COLO668 (cell line): ENCODE results near the gene ABCA13.

ENCODE experiments used
- DNase-seq: peaks from one replicate; lab custom pipeline; 2025; ENCODE audit not compliant: unreplicated experiment; lab: John Stamatoyannopoulos, UW

Gene ABCA13

GRCh38 chr7:48225101-48225500 lies 53.8 kb downstream of the ABCA13 start:
- no peak for DNase-seq

- DNase-seq: no peak
Observed at GRCh38 chr7:48237354-48237753, 66.1 kb downstream of the ABCA13 start.

- DNase-seq: no peak
Observed at GRCh38 chr7:48242846-48243245, 71.6 kb downstream of the ABCA13 start.

- no peak for DNase-seq
Observed at GRCh38 chr7:48244864-48245271, 73.6 kb downstream of the ABCA13 start.

GRCh38 chr7:48245751-48246472 lies 74.7 kb downstream of the ABCA13 start:
- no peak for DNase-seq

GRCh38 chr7:48249166-48249565 lies 77.9 kb downstream of the ABCA13 start:
- DNase-seq: no peak

- DNase-seq: no peak
Observed at GRCh38 chr7:48250441-48250951, 79.2 kb downstream of the ABCA13 start.

GRCh38 chr7:48251766-48252165 lies 80.5 kb downstream of the ABCA13 start:
- no peak for DNase-seq

GRCh38 chr7:48252995-48253394 lies 81.7 kb downstream of the ABCA13 start:
- DNase-seq: no peak

GRCh38 chr7:48255046-48255445 lies 83.8 kb downstream of the ABCA13 start:
- DNase-seq: no peak

GRCh38 chr7:48259463-48260280 lies 88.4 kb downstream of the ABCA13 start:
- DNase-seq: no peak

- DNase-seq: no peak
Observed at GRCh38 chr7:48261696-48262095, 90.4 kb downstream of the ABCA13 start.

GRCh38 chr7:48262606-48263310 lies 91.5 kb downstream of the ABCA13 start:
- DNase-seq: no peak

- DNase-seq: no peak
Observed at GRCh38 chr7:48263311-48263650, 92.0 kb downstream of the ABCA13 start.

GRCh38 chr7:48269066-48269465 lies 97.8 kb downstream of the ABCA13 start:
- no peak for DNase-seq

- DNase-seq: no peak
Observed at GRCh38 chr7:48274662-48275061, 103.4 kb downstream of the ABCA13 start.

- DNase-seq: no peak
Observed at GRCh38 chr7:48279420-48279819, 108.2 kb downstream of the ABCA13 start.

GRCh38 chr7:48280100-48280499 lies 108.8 kb downstream of the ABCA13 start:
- no peak for DNase-seq

GRCh38 chr7:48285373-48285772 lies 114.1 kb downstream of the ABCA13 start:
- no peak for DNase-seq

GRCh38 chr7:48286836-48287235 lies 115.6 kb downstream of the ABCA13 start:
- no peak for DNase-seq

GRCh38 chr7:48289656-48290055 lies 118.4 kb downstream of the ABCA13 start:
- DNase-seq: no peak

GRCh38 chr7:48292949-48293348 lies 121.7 kb downstream of the ABCA13 start:
- no peak for DNase-seq
